Measurements from ENCODE around the gene PDRG1.
"Not testable (repeated sequence)": the region's sequence is repeated elsewhere in the genome, so short reads cannot be mapped to it uniquely, and the experiment has no call there.

Gene PDRG1

GRCh38 chr20:31966991-31967655 is 15.3 kb upstream of the PDRG1 start:
- no peak for DNase-seq (ENCODE audit: low read depth in 2 of 2)

- no peak for DNase-seq (ENCODE audit: low read depth in 2 of 2)
Measured at GRCh38 chr20:31963889-31964288, 12.0 kb upstream of the PDRG1 start.

- no peak for DNase-seq (ENCODE audit: low read depth in 2 of 2)
Measured at GRCh38 chr20:31962761-31963160, 10.9 kb upstream of the PDRG1 start.

GRCh38 chr20:31956556-31957526 is 5.0 kb upstream of the PDRG1 start:
- DNase-seq (ENCODE audit: low read depth in 2 of 2): no peak

GRCh38 chr20:31954500-31954899 is 2.7 kb upstream of the PDRG1 start:
- DNase-seq (ENCODE audit: low read depth in 2 of 2): no peak

GRCh38 chr20:31953556-31954148 is 1.8 kb upstream of the PDRG1 start:
- no peak for DNase-seq (ENCODE audit: low read depth in 2 of 2)

- no peak for DNase-seq (ENCODE audit: low read depth in 2 of 2)
Measured at GRCh38 chr20:31951203-31951529, 680 bp downstream of the PDRG1 start.

GRCh38 chr20:31949877-31950646 is 1.8 kb downstream of the PDRG1 start:
- DNase-seq (ENCODE audit: low read depth in 2 of 2): no peak

GRCh38 chr20:31948008-31948407 is 3.8 kb downstream of the PDRG1 start:
- DNase-seq (ENCODE audit: low read depth in 2 of 2): no peak

GRCh38 chr20:31945785-31946184 is 6.1 kb downstream of the PDRG1 start:
- no peak for DNase-seq (ENCODE audit: low read depth in 2 of 2)

GRCh38 chr20:31945319-31945718 is 6.5 kb downstream of the PDRG1 start:
- no peak for DNase-seq (ENCODE audit: low read depth in 2 of 2)

- no peak for DNase-seq (ENCODE audit: low read depth in 2 of 2)
Measured at GRCh38 chr20:31943052-31943471, 8.8 kb downstream of the PDRG1 start.

- no peak for DNase-seq (ENCODE audit: low read depth in 2 of 2)
Measured at GRCh38 chr20:31939661-31940060, 12.2 kb downstream of the PDRG1 start.

GRCh38 chr20:31937820-31938219 is 14.0 kb downstream of the PDRG1 start:
- DNase-seq (ENCODE audit: low read depth in 2 of 2): no peak

- no peak for DNase-seq (ENCODE audit: low read depth in 2 of 2)
Measured at GRCh38 chr20:31936420-31936819, 15.4 kb downstream of the PDRG1 start.

- DNase-seq (ENCODE audit: low read depth in 2 of 2): no peak
Measured at GRCh38 chr20:31934968-31935764, 16.7 kb downstream of the PDRG1 start.

GRCh38 chr20:31934491-31934890 is 17.4 kb downstream of the PDRG1 start:
- no peak for DNase-seq (ENCODE audit: low read depth in 2 of 2)

GRCh38 chr20:31933698-31934097 is 18.1 kb downstream of the PDRG1 start:
- DNase-seq (ENCODE audit: low read depth in 2 of 2): no peak

GRCh38 chr20:31930779-31931178 is 21.1 kb downstream of the PDRG1 start:
- no peak for DNase-seq (ENCODE audit: low read depth in 2 of 2)

- DNase-seq (ENCODE audit: low read depth in 2 of 2): not testable (repeated sequence)
Measured at GRCh38 chr20:31929631-31930030, 22.2 kb downstream of the PDRG1 start.

GRCh38 chr20:31927627-31928159 is 24.2 kb downstream of the PDRG1 start:
- no peak for DNase-seq (ENCODE audit: low read depth in 2 of 2)
